SK-N-SH (cell line): ENCODE measurements around the gene AGAP1. TPM values are rescaled to one million over a fixed set of nuclear protein-coding genes. Genes with fewer than 3 reads are reported as not detected.

Experiments
- CTCF ChIA-PET: fragments of 300-600, 350-600 bp; formaldehyde crosslinking; extraction: SDS; loops from one replicate; lab custom pipeline; 2021; lab: Yijun Ruan, JAX
- POLR2A ChIA-PET: fragments of 350-600 bp; sonication (Branson Sonifier 250); formaldehyde crosslinking; extraction: SDS; loops from one replicate; lab custom pipeline; 2020; ENCODE audit warnings: antibody characterized with exemption, inconsistent platforms; lab: Yijun Ruan, JAX
- DNase-seq: peaks from one replicate; pipeline ENCODE4 v3.0.0; 2012
- H2AFZ ChIP-seq: fragments of 200-600 bp; sonication (generic); 2 replicates; pipeline ENCODE4 v1.8.1; 2016; ENCODE audit warnings: antibody characterized with exemption, mild to moderate bottlenecking, low read depth
- H3F3A ChIP-seq: fragments of 200-600 bp; sonication (generic); replicated peaks from 2 replicates; pipeline ENCODE3; 2016; ENCODE audit warnings: antibody characterized with exemption, mild to moderate bottlenecking; ENCODE audit not compliant: insufficient read depth
- H3K27ac ChIP-seq, 2 experiments: fragments of 200-500 bp in 1 of 2; fragments of 200-600 bp in 1 of 2; sonication (Bioruptor generic) in 1 of 2; sonication (generic), shearing (Covaris generic) in 1 of 2; 2 replicates each; pipeline versions ENCODE4 v1.5.1 to v1.6.1; 2014 to 2016; ENCODE audit warnings: low read depth in 2 of 2, inconsistent platforms in 1 of 2, low read length in 1 of 2, mild to moderate bottlenecking in 1 of 2, mixed read lengths in 1 of 2
- H3K27me3 ChIP-seq: fragments of 200-600 bp; sonication (generic), shearing (Covaris generic); 2 replicates; pipeline ENCODE4 v1.6.1; 2016; ENCODE audit warnings: mixed run types; ENCODE audit not compliant: insufficient read depth
- H3K36me3 ChIP-seq, 2 experiments: fragments of 200-500 bp in 1 of 2; fragments of 200-600 bp in 1 of 2; sonication (Bioruptor generic) in 1 of 2; sonication (generic) in 1 of 2; replicated peaks in 1 of 2; 2 replicates each; pipeline versions ENCODE3 to v1.5.1; 2014 to 2016; ENCODE audit warnings: low read length in 1 of 2, mild to moderate bottlenecking in 1 of 2; ENCODE audit not compliant: insufficient read depth in 2 of 2, control insufficient read depth in 1 of 2
- H3K4me1 ChIP-seq, 2 experiments: fragments of 200-500 bp in 1 of 2; fragments of 200-600 bp in 1 of 2; sonication (Bioruptor generic) in 1 of 2; sonication (generic), shearing (Covaris generic) in 1 of 2; 2 replicates each; pipeline versions ENCODE4 v1.5.1 to v1.6.1; 2014 to 2016; ENCODE audit warnings: low read depth in 1 of 2, low read length in 1 of 2, mixed run types in 1 of 2; ENCODE audit not compliant: insufficient read depth in 2 of 2, control insufficient read depth in 1 of 2
- H3K4me2 ChIP-seq: fragments of 200-600 bp; sonication (generic), shearing (Covaris generic); 2 replicates; pipeline ENCODE4 v1.6.1; 2017; ENCODE audit warnings: mixed run types
- H3K4me3 ChIP-seq, 2 experiments: fragments of 200-500 bp in 1 of 2; fragments of 200-600 bp in 1 of 2; sonication (Bioruptor generic) in 1 of 2; sonication (generic), shearing (Covaris generic) in 1 of 2; 2 replicates each; pipeline versions ENCODE4 v1.5.1 to v1.8.1; 2014 to 2016; ENCODE audit warnings: low read depth in 2 of 2, inconsistent platforms in 1 of 2, low read length in 1 of 2, mild to moderate bottlenecking in 1 of 2, mixed read lengths in 1 of 2, moderate library complexity in 1 of 2
- H3K79me2 ChIP-seq: fragments of 200-600 bp; sonication (generic); 2 replicates; pipeline ENCODE4 v1.8.1; 2017; ENCODE audit warnings: mild to moderate bottlenecking; ENCODE audit not compliant: insufficient read depth
- H3K9ac ChIP-seq: fragments of 200-600 bp; sonication (generic); 2 replicates; pipeline ENCODE4 v1.6.1; 2017; ENCODE audit warnings: mixed run types
- H3K9me2 ChIP-seq: fragments of 200-600 bp; sonication (generic); 2 replicates; pipeline ENCODE4 v1.6.1; 2017; ENCODE audit warnings: mixed run types
- H3K9me3 ChIP-seq: fragments of 200-600 bp; sonication (generic); 2 replicates; pipeline ENCODE4 v1.6.1; 2017; ENCODE audit warnings: mixed run types, mild to moderate bottlenecking, moderate library complexity
- H4K20me1 ChIP-seq: fragments of 200-600 bp; sonication (generic); 2 replicates; pipeline ENCODE4 v1.6.1; 2017; ENCODE audit warnings: mild to moderate bottlenecking, mixed run types; ENCODE audit not compliant: insufficient read depth
- CHD2 ChIP-seq: fragments of 150-350 bp; IDR thresholded peaks from 2 replicates; pipeline ENCODE4 v1.6.1; 2018; ENCODE audit warnings: low read length; ENCODE audit not compliant: partially characterized antibody
- CTCF ChIP-seq: fragments of 200-600 bp; sonication (generic); IDR thresholded peaks from 2 replicates; pipeline ENCODE4 v1.6.1; 2017; ENCODE audit warnings: antibody characterized with exemption, mild to moderate bottlenecking, moderate library complexity
- ELF1 ChIP-seq: IDR thresholded peaks from 2 replicates; pipeline ENCODE4 v1.4.0; 2012
- EP300 ChIP-seq, 2 experiments: IDR thresholded peaks; 2 replicates each; pipeline versions ENCODE4 v1.4.0 to v1.6.1; 2012; ENCODE audit warnings: borderline replicate concordance in 1 of 2, low read depth in 1 of 2, low read length in 1 of 2
- FOXJ3 ChIP-seq: sonication (generic); formaldehyde crosslinking; IDR thresholded peaks from 2 replicates; pipeline ENCODE4 v1.5.1; 2020; ENCODE audit warnings: mild to moderate bottlenecking, missing genetic modification reagents
- GABPA ChIP-seq: IDR thresholded peaks from 2 replicates; pipeline ENCODE4 v1.4.0; 2012; ENCODE audit warnings: low read depth, mild to moderate bottlenecking
- JUND ChIP-seq: IDR thresholded peaks from 2 replicates; pipeline ENCODE4 v1.4.0; 2012
- MAX ChIP-seq: IDR thresholded peaks from 2 replicates; pipeline ENCODE4 v1.4.0; 2012; ENCODE audit warnings: low read depth
- NRF1 ChIP-seq: IDR thresholded peaks from 2 replicates; pipeline ENCODE4 v1.6.1; 2012; ENCODE audit warnings: low read depth, mild to moderate bottlenecking, low read length
- POLR2AphosphoS5 ChIP-seq: IDR thresholded peaks from 2 replicates; pipeline ENCODE4 v1.6.1; 2012; ENCODE audit warnings: low read depth, low read length
- RCOR1 ChIP-seq: fragments of 150-350 bp; IDR thresholded peaks from 2 replicates; pipeline ENCODE4 v1.6.1; 2017; ENCODE audit warnings: antibody characterized with exemption, low read length
- REST ChIP-seq: IDR thresholded peaks from 2 replicates; pipeline ENCODE4 v1.6.1; 2012; ENCODE audit warnings: mild to moderate bottlenecking, low read depth, low read length, moderate library complexity
- SMC3 ChIP-seq: IDR thresholded peaks from 2 replicates; pipeline ENCODE4 v1.6.1; 2012; ENCODE audit warnings: low read depth, low read length, improper control_type of control experiment
- TAF1 ChIP-seq: IDR thresholded peaks from 2 replicates; pipeline ENCODE4 v1.6.1; 2012; ENCODE audit warnings: low read depth, mild to moderate bottlenecking, low read length, moderate library complexity, borderline replicate concordance
- YY1 ChIP-seq: IDR thresholded peaks from 2 replicates; pipeline ENCODE4 v1.4.0; 2012; ENCODE audit warnings: low read depth, mild to moderate bottlenecking
- WGBS: methylation state at CpG from one replicate; pipeline ENCODE4 v1.1.6; 2017; ENCODE audit warnings: low lambda C conversion rate; 5-methylcytosine and 5-hydroxymethylcytosine counted together
- polyA plus RNA-seq, 3 experiments: library from polyadenylated mRNA; depleted of rRNA; stranded (reverse); fragments of >200 nt; gene quantifications; 2 replicates each; pipeline ENCODE4 v1.2.3, GENCODE V29; 2012

Gene AGAP1
- polyA plus RNA-seq, 1 of the 3 experiments (the other 2 are of a cell fraction), result 8.8 TPM

GRCh38 chr2:235575431-235575830, 81.6 kb downstream of the AGAP1 start:
- Histone ChIP-seq H3K9ac (no peak overlapping the region), H3F3A (no peaks in the 10 kb centered on the region), H3K4me1 (peaks cover 0 to 21% of the 10 kb centered on the region in 2 experiments; a peak in 2 of 4 replicates), H3K4me2 (no peak overlapping the region), H3K79me2 (peaks cover 37% of the 10 kb centered on the region; the same call in 1 of the 2 replicates), H4K20me1 (peaks cover 43% of the 10 kb centered on the region; the same call in 1 of the 2 replicates), H3K27ac (no peak overlapping the region), H3K36me3 (no peaks in the 10 kb centered on the region), H2AFZ (no peak overlapping the region), H3K9me3 (no peaks in the 10 kb centered on the region), H3K4me3 (no peak overlapping the region), H3K9me2 (no peaks in the 10 kb centered on the region), H3K27me3 (no peaks in the 10 kb centered on the region)
- ChIA-PET CTCF (interaction anchor here (1.2 to 1.7 kb wide), 4 partner anchors 12 to 95 kb away, joined by 3 to 6 read pairs (median 3); no protein-coding TSS in a partner anchor), POLR2A (no interaction called here)
- DNase-seq, result no peak
- 93% methylated on average over 8 of the region's 8 CpGs for WGBS
- TF ChIP-seq EP300 (IDR thresholded peaks at IDR 0.05; ENCODE audit: borderline replicate concordance in 1 of 2, low read depth in 1 of 2, low read length in 1 of 2) (no peak), REST (no peak), YY1 (no peak), CTCF (no peak), TAF1 (no peak), RCOR1 (no peak), GABPA (no peak), POLR2AphosphoS5 (no peak), NRF1 (no peak), SMC3 (no peak), JUND (no peak), FOXJ3 (no peak)

- peaks cover 38% of the 10 kb centered on the region; the same call in 1 of the 2 replicates for H4K20me1 ChIP-seq
- no peaks in the 10 kb centered on the region for H3K9me2 ChIP-seq
- peaks cover 0 to 21% of the 10 kb centered on the region in 2 experiments; a peak in 2 of 4 replicates for H3K4me1 ChIP-seq
- POLR2A ChIA-PET, result no interaction called here
- H3K9me3 ChIP-seq, result no peaks in the 10 kb centered on the region
- TF ChIP-seq ELF1 (no peak), CTCF (no peak), MAX (no peak), CHD2 (no peak)
- no peak overlapping the region for H3K9ac ChIP-seq
- no peak for DNase-seq
- H3K27ac ChIP-seq, result no peak overlapping the region
- no peak overlapping the region for H3K4me3 ChIP-seq
- no peaks in the 10 kb centered on the region for H3K36me3 ChIP-seq
- CTCF ChIA-PET, result interaction anchor here (0.8 to 1.7 kb wide), 5 partner anchors 13 to 94 kb away, joined by 3 to 6 read pairs (median 3); no protein-coding TSS in a partner anchor
- 60% methylated on average over 7 of the region's 8 CpGs for WGBS
- no peak overlapping the region for H2AFZ ChIP-seq
- no peaks in the 10 kb centered on the region for H3K27me3 ChIP-seq
- no peak overlapping the region for H3K4me2 ChIP-seq
- no peaks in the 10 kb centered on the region for H3F3A ChIP-seq
- peaks cover 38% of the 10 kb centered on the region; the same call in 1 of the 2 replicates for H3K79me2 ChIP-seq
Measured at GRCh38 chr2:235575904-235576303, 82.1 kb downstream of the AGAP1 start.
